ENCODE measurements around the gene JAK1. TPM values are rescaled to one million over a fixed set of nuclear protein-coding genes. Genes with fewer than 3 reads are reported as not detected.

The JAK1 gene
- polyA plus RNA-seq, 1 donor from 2014 or later, result 26.8 TPM

DNA sequence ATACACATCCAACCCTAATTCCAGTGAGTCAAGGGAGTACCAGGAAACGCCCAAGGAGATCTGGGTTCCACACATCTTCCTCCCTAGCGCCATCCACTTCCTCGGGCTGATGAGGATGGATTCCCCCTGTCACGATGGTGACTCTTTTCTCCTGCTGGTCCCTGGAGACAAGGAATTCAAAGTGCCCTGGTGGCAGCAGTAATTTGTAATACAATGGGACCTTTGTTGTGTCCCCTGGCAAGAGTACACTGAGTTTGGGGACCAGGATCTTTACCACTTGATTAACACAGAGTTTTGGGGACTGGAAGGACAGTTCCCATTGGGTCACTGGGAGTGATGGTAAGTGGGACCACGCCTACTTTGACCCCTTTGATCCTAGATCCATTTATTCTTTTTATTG, 9.4 kb upstream of the JAK1 start:
- Histone ChIP-seq H3K79me2 (replicated peaks; ENCODE audit: insufficient read depth, low read length) (no peaks in the 10 kb centered on the region), H3K9me3 (ENCODE audit: low read length) (no peaks in the 10 kb centered on the region), H3K9me2 (ENCODE audit: insufficient read depth, low read length) (no peaks in the 10 kb centered on the region), H3K27me3 (ENCODE audit: insufficient read depth, low read depth, low read length) (no peaks in the 10 kb centered on the region), H2AFZ (ENCODE audit: low read depth, low read length) (no peak overlapping the region), H3K9ac (ENCODE audit: low read length) (no peak overlapping the region), H3F3A (ENCODE audit: insufficient read depth, low read length, poor library complexity, severe bottlenecking) (no peaks in the 10 kb centered on the region), H3K27ac (ENCODE audit: low read length) (no peak overlapping the region), H3K4me3 (ENCODE audit: low read length) (no peak overlapping the region), H3K4me2 (ENCODE audit: low read length) (no peak overlapping the region), H3K36me3 (ENCODE audit: insufficient read depth, low read length) (no peaks in the 10 kb centered on the region), H4K20me1 (ENCODE audit: insufficient read depth) (no peaks in the 10 kb centered on the region)
- no peak for TF ChIP-seq MXI1 (conservative IDR thresholded peaks at IDR 0.05; ENCODE audit: poor library complexity, severe bottlenecking)
- TF ChIP-seq POLR2AphosphoS5 (IDR thresholded peaks at IDR 0.05), result no peak
- TF ChIP-seq SMC3 (conservative IDR thresholded peaks at IDR 0.05; ENCODE audit: poor library complexity), result no peak
- TF ChIP-seq EZH2 (IDR thresholded peaks at IDR 0.05; ENCODE audit: borderline replicate concordance, insufficient read depth, low read length, poor library complexity, severe bottlenecking), result no peak
- TF ChIP-seq, protein P1, sequence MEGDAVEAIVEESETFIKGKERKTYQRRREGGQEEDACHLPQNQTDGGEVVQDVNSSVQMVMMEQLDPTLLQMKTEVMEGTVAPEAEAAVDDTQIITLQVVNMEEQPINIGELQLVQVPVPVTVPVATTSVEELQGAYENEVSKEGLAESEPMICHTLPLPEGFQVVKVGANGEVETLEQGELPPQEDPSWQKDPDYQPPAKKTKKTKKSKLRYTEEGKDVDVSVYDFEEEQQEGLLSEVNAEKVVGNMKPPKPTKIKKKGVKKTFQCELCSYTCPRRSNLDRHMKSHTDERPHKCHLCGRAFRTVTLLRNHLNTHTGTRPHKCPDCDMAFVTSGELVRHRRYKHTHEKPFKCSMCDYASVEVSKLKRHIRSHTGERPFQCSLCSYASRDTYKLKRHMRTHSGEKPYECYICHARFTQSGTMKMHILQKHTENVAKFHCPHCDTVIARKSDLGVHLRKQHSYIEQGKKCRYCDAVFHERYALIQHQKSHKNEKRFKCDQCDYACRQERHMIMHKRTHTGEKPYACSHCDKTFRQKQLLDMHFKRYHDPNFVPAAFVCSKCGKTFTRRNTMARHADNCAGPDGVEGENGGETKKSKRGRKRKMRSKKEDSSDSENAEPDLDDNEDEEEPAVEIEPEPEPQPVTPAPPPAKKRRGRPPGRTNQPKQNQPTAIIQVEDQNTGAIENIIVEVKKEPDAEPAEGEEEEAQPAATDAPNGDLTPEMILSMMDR (IDR thresholded peaks at IDR 0.05; ENCODE audit: poor library complexity, severe bottlenecking), result no peak
- no peak for TF ChIP-seq TAF1 (IDR thresholded peaks at IDR 0.05; ENCODE audit: low read depth)
- TF ChIP-seq EP300 (conservative IDR thresholded peaks at IDR 0.05; ENCODE audit: poor library complexity, severe bottlenecking), result no peak
- TF ChIP-seq, protein P2, sequence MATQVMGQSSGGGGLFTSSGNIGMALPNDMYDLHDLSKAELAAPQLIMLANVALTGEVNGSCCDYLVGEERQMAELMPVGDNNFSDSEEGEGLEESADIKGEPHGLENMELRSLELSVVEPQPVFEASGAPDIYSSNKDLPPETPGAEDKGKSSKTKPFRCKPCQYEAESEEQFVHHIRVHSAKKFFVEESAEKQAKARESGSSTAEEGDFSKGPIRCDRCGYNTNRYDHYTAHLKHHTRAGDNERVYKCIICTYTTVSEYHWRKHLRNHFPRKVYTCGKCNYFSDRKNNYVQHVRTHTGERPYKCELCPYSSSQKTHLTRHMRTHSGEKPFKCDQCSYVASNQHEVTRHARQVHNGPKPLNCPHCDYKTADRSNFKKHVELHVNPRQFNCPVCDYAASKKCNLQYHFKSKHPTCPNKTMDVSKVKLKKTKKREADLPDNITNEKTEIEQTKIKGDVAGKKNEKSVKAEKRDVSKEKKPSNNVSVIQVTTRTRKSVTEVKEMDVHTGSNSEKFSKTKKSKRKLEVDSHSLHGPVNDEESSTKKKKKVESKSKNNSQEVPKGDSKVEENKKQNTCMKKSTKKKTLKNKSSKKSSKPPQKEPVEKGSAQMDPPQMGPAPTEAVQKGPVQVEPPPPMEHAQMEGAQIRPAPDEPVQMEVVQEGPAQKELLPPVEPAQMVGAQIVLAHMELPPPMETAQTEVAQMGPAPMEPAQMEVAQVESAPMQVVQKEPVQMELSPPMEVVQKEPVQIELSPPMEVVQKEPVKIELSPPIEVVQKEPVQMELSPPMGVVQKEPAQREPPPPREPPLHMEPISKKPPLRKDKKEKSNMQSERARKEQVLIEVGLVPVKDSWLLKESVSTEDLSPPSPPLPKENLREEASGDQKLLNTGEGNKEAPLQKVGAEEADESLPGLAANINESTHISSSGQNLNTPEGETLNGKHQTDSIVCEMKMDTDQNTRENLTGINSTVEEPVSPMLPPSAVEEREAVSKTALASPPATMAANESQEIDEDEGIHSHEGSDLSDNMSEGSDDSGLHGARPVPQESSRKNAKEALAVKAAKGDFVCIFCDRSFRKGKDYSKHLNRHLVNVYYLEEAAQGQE (IDR thresholded peaks at IDR 0.05; ENCODE audit: borderline replicate concordance), result no peak
- no peak for TF ChIP-seq RAD21 (conservative IDR thresholded peaks at IDR 0.05)

DNA sequence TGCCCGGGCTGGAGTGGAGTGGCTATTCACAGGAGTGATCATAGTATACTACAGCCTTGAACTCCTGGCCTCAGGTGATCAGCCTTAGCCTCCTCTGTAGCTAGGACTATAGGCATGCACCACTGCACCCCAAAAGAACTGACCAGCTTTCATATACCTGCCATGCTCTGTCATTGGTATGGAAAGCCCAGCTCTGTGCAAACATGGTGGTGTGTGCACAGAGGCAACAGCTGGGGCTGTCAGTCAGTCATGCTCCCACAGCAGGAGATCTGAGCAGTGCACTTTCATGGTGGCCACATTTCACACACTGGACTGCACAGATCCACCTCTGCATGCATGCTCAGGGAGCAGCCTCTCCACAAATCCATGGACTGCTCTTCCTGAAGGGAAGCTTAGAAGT, 8.8 kb upstream of the JAK1 start:
- Histone ChIP-seq H3K9me3 (ENCODE audit: low read length) (no peaks in the 10 kb centered on the region), H3K79me2 (replicated peaks; ENCODE audit: insufficient read depth, low read length) (no peaks in the 10 kb centered on the region), H3F3A (ENCODE audit: insufficient read depth, low read length, poor library complexity, severe bottlenecking) (no peaks in the 10 kb centered on the region), H3K4me3 (ENCODE audit: low read length) (no peak overlapping the region), H3K9ac (ENCODE audit: low read length) (no peak overlapping the region), H4K20me1 (ENCODE audit: insufficient read depth) (no peaks in the 10 kb centered on the region), H3K4me2 (ENCODE audit: low read length) (no peak overlapping the region), H2AFZ (ENCODE audit: low read depth, low read length) (no peak overlapping the region), H3K9me2 (ENCODE audit: insufficient read depth, low read length) (no peaks in the 10 kb centered on the region), H3K27me3 (ENCODE audit: insufficient read depth, low read depth, low read length) (no peaks in the 10 kb centered on the region), H3K27ac (ENCODE audit: low read length) (no peak overlapping the region), H3K36me3 (ENCODE audit: insufficient read depth, low read length) (no peaks in the 10 kb centered on the region)
- TF ChIP-seq MXI1 (conservative IDR thresholded peaks at IDR 0.05; ENCODE audit: poor library complexity, severe bottlenecking) (no peak), SMC3 (conservative IDR thresholded peaks at IDR 0.05; ENCODE audit: poor library complexity) (no peak), EP300 (conservative IDR thresholded peaks at IDR 0.05; ENCODE audit: poor library complexity, severe bottlenecking) (no peak), EZH2 (IDR thresholded peaks at IDR 0.05; ENCODE audit: borderline replicate concordance, insufficient read depth, low read length, poor library complexity, severe bottlenecking) (no peak), TAF1 (IDR thresholded peaks at IDR 0.05; ENCODE audit: low read depth) (no peak), RAD21 (conservative IDR thresholded peaks at IDR 0.05) (no peak), POLR2AphosphoS5 (IDR thresholded peaks at IDR 0.05) (no peak)
